ENCODE data around the gene TMPRSS11F. TPM values are rescaled to one million over a fixed set of nuclear protein-coding genes. Genes with fewer than 3 reads are reported as not detected.
"Not testable (repeated sequence)": the region's sequence is repeated elsewhere in the genome, so short reads cannot be mapped to it uniquely, and the experiment has no call there.

The TMPRSS11F gene
- total RNA-seq = not detected

DNA sequence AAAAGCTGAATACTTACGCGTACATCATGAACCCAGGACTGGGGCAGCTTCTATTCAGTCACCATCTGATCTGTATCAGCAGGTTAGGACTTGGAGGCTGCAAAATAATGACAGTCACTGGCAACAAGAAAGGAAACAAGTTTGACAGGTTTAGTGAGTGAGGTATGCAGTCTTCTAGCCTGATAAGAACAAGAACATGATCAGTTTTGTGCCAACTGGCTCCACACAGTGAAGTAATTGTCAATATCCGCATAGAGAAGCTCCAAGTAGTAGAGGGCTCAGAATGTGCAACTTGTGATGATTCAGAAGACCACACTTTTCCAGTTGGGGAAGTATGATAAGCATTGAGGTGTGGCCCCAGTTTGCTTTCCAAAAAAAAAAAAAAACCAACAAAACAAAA lies at the start of gene TMPRSS11F:
TSS of gene TMPRSS11F (minus strand) at position 77 of the 400 bp plus-strand sequence. CDS start at position 28, 49 bp downstream.
- Histone ChIP-seq H3K4me1 (no peaks in the 10 kb centered on the region), H3K36me3 (no peaks in the 10 kb centered on the region), H3K4me3 (no peak within 1 kb of the TSS), H3K27me3 (no peaks in the 10 kb centered on the region), H3K9me3 (no peaks in the 10 kb centered on the region), H3K27ac (no peak within 1 kb of the TSS)
- no peak for TF ChIP-seq POLR2A (IDR thresholded peaks at IDR 0.05)
- TF ChIP-seq, protein P1, sequence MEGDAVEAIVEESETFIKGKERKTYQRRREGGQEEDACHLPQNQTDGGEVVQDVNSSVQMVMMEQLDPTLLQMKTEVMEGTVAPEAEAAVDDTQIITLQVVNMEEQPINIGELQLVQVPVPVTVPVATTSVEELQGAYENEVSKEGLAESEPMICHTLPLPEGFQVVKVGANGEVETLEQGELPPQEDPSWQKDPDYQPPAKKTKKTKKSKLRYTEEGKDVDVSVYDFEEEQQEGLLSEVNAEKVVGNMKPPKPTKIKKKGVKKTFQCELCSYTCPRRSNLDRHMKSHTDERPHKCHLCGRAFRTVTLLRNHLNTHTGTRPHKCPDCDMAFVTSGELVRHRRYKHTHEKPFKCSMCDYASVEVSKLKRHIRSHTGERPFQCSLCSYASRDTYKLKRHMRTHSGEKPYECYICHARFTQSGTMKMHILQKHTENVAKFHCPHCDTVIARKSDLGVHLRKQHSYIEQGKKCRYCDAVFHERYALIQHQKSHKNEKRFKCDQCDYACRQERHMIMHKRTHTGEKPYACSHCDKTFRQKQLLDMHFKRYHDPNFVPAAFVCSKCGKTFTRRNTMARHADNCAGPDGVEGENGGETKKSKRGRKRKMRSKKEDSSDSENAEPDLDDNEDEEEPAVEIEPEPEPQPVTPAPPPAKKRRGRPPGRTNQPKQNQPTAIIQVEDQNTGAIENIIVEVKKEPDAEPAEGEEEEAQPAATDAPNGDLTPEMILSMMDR (IDR thresholded peaks at IDR 0.05) = no peak
- intact Hi-C loops (cut with DNase I; ENCODE audit: low total_unique reads) = no loop called here
- DNase-seq = no peak

DNA sequence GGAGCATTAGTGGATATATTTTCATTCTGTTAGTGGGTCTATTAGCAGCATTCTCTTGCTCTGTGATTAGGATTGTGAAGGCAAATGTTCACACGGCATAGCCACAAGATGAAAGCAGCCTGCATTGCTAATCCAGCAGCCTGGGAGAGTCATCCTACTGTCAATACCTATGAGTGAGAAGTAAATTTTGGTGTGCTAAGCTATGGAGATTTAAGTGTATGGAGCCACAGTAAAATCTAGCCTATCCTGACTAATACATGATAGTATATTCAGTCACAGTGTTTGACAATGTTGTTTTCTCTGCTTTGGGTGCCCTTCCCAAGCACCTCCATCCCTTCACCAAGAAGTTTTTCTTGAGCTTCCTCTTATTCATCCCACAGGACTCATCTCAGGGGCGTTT lies 47.2 kb upstream of the TMPRSS11F start:
- H3K4me3 ChIP-seq = no peak overlapping the region
- no peak for TF ChIP-seq POLR2A (IDR thresholded peaks at IDR 0.05)
- TF ChIP-seq, protein P1 (IDR thresholded peaks at IDR 0.05) = no peak
- no peaks in the 10 kb centered on the region for H3K36me3 ChIP-seq
- intact Hi-C loops (cut with DNase I; ENCODE audit: low total_unique reads) = no loop called here
- no peaks in the 10 kb centered on the region for H3K27me3 ChIP-seq
- H3K27ac ChIP-seq = no peak overlapping the region
- no peaks in the 10 kb centered on the region for H3K4me1 ChIP-seq
- no peak for DNase-seq
- no peaks in the 10 kb centered on the region for H3K9me3 ChIP-seq

DNA sequence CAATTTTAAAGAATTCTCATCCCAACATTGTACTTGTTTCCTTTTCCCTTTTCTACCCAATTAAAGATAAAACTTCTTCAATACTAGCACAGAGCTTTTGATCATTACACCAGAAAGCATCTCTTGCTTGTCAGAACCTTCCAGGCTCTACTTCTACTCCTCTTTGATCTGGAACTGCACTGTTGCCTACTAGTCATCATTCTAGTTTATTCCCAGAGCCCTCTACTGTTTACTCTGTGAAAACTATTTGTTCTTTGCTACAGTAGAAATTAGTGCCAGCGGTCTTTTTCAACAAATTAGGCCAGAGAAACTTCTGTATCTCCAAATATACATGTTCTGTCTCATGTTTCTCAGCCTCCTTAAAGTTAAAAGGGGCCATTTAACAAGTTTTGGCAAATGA lies 46.8 kb upstream of the TMPRSS11F start:
- intact Hi-C loops (cut with DNase I; ENCODE audit: low total_unique reads) = no loop called here
- DNase-seq = no peak

DNA sequence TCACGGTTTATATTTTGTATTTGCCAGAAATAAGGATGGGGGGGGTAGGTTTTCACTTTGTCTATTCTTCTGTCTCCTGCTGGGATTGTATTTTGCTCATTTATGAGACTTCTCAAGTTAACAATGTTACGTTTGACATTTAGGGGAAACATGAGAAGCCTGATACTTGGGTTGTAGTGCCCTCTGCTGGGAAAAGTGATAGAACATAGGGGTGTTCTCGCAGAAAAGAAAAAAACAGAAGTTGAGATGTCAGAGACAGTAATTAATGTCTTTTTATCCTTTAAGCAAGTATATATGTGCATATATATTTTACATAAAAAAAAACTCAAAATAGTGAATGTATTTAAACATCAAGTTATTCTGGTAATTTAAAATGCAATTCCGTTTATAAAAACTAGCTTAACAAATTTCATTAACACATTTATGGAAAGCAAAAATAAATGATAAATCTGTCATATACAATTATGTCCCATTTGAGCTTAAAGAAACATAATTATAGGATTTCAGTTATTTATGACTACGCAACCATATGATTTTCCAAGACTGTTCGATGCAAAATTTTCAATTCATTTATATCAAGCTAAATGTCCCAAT lies 46.0 kb upstream of the TMPRSS11F start:
- intact Hi-C loops (cut with DNase I; ENCODE audit: low total_unique reads) = no loop called here
- H3K27ac ChIP-seq = no peak overlapping the region
- H3K36me3 ChIP-seq = no peaks in the 10 kb centered on the region
- DNase-seq = no peak
- no peaks in the 10 kb centered on the region for H3K27me3 ChIP-seq
- TF ChIP-seq POLR2A (IDR thresholded peaks at IDR 0.05) = no peak
- TF ChIP-seq, protein P1 (IDR thresholded peaks at IDR 0.05) = peak in 2 of 4 experiments; percentile 15 to 16
- no peaks in the 10 kb centered on the region for H3K4me1 ChIP-seq
- no peak overlapping the region for H3K4me3 ChIP-seq
- no peaks in the 10 kb centered on the region for H3K9me3 ChIP-seq

More for the DNA sequence above, 46.8 kb upstream of the TMPRSS11F start:
- TF ChIP-seq, protein P1 (IDR thresholded peaks at IDR 0.05) = no peak
- no peak for TF ChIP-seq POLR2A (IDR thresholded peaks at IDR 0.05)
- no peaks in the 10 kb centered on the region for H3K4me1 ChIP-seq
- H3K4me3 ChIP-seq = no peak overlapping the region
- H3K36me3 ChIP-seq = no peaks in the 10 kb centered on the region
- H3K27me3 ChIP-seq = no peaks in the 10 kb centered on the region
- H3K27ac ChIP-seq = no peak overlapping the region
- no peaks in the 10 kb centered on the region for H3K9me3 ChIP-seq

DNA sequence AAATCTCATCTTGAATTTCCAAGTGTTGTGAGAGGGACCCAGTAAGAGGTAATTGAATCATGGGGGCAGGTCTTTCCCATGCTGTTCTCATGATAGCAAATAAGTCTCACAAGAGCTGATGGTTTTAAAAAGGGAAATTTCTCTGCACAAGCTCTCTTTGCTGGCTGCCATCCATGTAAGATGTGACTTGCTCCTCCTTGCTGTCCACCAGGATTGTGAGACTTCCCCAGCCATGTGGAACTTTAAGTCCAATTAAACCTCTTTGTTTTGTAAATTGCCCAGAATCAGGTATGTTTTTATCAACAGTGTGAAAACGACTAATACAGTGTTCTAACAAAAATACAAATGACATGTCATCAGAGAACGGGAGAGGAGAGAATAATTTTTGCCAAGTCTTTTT lies 44.7 kb upstream of the TMPRSS11F start:
- H3K36me3 ChIP-seq; H3K4me1 ChIP-seq; H3K27ac ChIP-seq; DNase-seq; H3K9me3 ChIP-seq; H3K27me3 ChIP-seq; H3K4me3 ChIP-seq; intact Hi-C loops (cut with DNase I; ENCODE audit: low total_unique reads): not testable (repeated sequence)

DNA sequence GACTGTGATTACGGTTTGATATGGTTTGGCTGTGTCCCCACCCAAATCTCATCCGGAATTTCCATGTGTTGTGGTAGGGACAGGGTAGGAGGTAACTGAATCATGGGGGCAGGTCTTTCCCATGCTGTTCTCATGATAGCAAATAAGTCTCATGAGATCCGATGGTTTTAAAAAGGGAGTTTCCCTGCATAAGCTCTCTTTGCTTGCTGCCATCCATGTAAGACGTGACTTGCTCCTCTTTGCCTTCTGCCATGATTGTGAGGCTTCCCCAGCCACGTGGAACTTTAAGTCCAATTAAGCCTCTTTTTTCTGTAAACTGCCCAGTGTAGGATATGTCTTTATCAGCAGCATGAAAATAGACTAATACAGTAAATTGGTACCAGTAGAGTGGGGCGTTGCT lies 42.5 kb upstream of the TMPRSS11F start:
- H3K27ac ChIP-seq; H3K9me3 ChIP-seq; intact Hi-C loops (cut with DNase I; ENCODE audit: low total_unique reads); H3K36me3 ChIP-seq; H3K4me1 ChIP-seq; H3K27me3 ChIP-seq; H3K4me3 ChIP-seq; DNase-seq: not testable (repeated sequence)
